Right lobe of liver (tissue), 4 donors: ENCODE results near the gene APP.

ENCODE experiments used
- POLR2A ChIP-seq: fragments of 450-650 bp; IDR thresholded peaks from one replicate; pipeline ENCODE4 v1.6.1; 2017; ENCODE audit warnings: antibody characterized with exemption, mild to moderate bottlenecking
- TF ChIP-seq, protein P1 (sequence below), 4 donors: fragments of 200-600 bp in 3 of 4; fragments of 450-650 bp in 1 of 4; IDR thresholded peaks; one replicate each; pipeline versions ENCODE4 v1.5.1 to v1.8.0; 2016 to 2022; ENCODE audit warnings: antibody characterized with exemption in 4 of 4, mild to moderate bottlenecking in 2 of 4
- donor health status: DM: no; HTN: no; CAD: no.
- donor health status: DM: no; HTN: no; CAD: no.
- donor health status: DM: no; HTN: yes; CAD: no.

- TF ChIP-seq, protein P1, sequence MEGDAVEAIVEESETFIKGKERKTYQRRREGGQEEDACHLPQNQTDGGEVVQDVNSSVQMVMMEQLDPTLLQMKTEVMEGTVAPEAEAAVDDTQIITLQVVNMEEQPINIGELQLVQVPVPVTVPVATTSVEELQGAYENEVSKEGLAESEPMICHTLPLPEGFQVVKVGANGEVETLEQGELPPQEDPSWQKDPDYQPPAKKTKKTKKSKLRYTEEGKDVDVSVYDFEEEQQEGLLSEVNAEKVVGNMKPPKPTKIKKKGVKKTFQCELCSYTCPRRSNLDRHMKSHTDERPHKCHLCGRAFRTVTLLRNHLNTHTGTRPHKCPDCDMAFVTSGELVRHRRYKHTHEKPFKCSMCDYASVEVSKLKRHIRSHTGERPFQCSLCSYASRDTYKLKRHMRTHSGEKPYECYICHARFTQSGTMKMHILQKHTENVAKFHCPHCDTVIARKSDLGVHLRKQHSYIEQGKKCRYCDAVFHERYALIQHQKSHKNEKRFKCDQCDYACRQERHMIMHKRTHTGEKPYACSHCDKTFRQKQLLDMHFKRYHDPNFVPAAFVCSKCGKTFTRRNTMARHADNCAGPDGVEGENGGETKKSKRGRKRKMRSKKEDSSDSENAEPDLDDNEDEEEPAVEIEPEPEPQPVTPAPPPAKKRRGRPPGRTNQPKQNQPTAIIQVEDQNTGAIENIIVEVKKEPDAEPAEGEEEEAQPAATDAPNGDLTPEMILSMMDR (IDR thresholded peaks at IDR 0.05): no peak
- no peak for TF ChIP-seq POLR2A
These were observed 133.7 kb downstream of the APP start for GRCh38 chr21:26036916-26037315.
